GM18951 (cell line): Measurements from ENCODE around the gene AACS.

Experiments used
- POLR2A ChIP-seq: IDR thresholded peaks from 4 replicates; pipeline ENCODE4 v1.6.1; 2011; ENCODE audit warnings: mild to moderate bottlenecking; ENCODE audit not compliant: insufficient read length, insufficient read depth; ENCODE audit errors: extremely low read depth
- in situ Hi-C: fragments of 300-500 bp; cut with MboI; formaldehyde crosslinking; loops from one replicate; pipeline ENCODE4 v1.12.0; 2022; ENCODE audit warnings: low sequenced_read_pairs, mixed read lengths, inconsistent platforms; ENCODE audit not compliant: unreplicated experiment

The AACS gene

GRCh38 chr12:125187148-125187745 lies 122.0 kb downstream of the AACS start:
- in situ Hi-C loops = no loop called here
- no peak for TF ChIP-seq POLR2A

- in situ Hi-C loops = no loop called here
- TF ChIP-seq POLR2A = no peak
These were observed 122.8 kb downstream of the AACS start for GRCh38 chr12:125187780-125188741.

- in situ Hi-C loops = no loop called here
- TF ChIP-seq POLR2A = no peak
These were observed 123.8 kb downstream of the AACS start for GRCh38 chr12:125189015-125189414.

GRCh38 chr12:125189502-125189901 lies 124.3 kb downstream of the AACS start:
- TF ChIP-seq POLR2A = no peak
- in situ Hi-C loops = no loop called here

- in situ Hi-C loops = no loop called here
- TF ChIP-seq POLR2A = no peak
These were observed 126.3 kb downstream of the AACS start for GRCh38 chr12:125191361-125192087.

- TF ChIP-seq POLR2A = no peak
- in situ Hi-C loops = no loop called here
These were observed 127.5 kb downstream of the AACS start for GRCh38 chr12:125192690-125193221.
